ENCODE data around the gene KCTD15.

DNA sequence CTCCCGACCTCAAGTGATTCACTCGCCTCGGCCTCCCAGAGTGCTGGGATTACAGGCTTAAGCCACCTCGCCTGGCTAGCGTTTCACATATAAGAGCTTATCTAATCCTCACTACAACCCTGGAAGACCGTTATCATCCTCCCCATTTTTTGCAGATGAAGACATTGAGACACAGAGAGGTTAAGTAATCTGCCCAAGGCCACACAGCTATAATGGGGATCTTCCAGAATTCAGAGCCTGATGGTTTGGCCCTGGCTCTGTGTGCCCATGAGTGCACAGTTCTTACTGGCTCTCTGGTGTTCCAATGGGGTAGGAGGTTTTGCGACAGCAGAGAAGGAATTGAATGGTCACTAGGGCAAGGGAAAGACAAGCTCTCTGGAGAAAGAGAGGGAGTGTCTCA is 16.8 kb upstream of the KCTD15 start:
- TF ChIP-seq, protein P1, sequence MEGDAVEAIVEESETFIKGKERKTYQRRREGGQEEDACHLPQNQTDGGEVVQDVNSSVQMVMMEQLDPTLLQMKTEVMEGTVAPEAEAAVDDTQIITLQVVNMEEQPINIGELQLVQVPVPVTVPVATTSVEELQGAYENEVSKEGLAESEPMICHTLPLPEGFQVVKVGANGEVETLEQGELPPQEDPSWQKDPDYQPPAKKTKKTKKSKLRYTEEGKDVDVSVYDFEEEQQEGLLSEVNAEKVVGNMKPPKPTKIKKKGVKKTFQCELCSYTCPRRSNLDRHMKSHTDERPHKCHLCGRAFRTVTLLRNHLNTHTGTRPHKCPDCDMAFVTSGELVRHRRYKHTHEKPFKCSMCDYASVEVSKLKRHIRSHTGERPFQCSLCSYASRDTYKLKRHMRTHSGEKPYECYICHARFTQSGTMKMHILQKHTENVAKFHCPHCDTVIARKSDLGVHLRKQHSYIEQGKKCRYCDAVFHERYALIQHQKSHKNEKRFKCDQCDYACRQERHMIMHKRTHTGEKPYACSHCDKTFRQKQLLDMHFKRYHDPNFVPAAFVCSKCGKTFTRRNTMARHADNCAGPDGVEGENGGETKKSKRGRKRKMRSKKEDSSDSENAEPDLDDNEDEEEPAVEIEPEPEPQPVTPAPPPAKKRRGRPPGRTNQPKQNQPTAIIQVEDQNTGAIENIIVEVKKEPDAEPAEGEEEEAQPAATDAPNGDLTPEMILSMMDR (IDR thresholded peaks at IDR 0.05), result no peak
- TF ChIP-seq POLR2A (IDR thresholded peaks at IDR 0.05), result no peak
